Measurements from ENCODE around the gene AKT1S1. TPM values are rescaled to one million over a fixed set of nuclear protein-coding genes. Genes with fewer than 3 reads are reported as not detected.

AKT1S1 gene
- total and polyA plus RNA-seq, 2 of the 13 experiments (the other 11 are each of a cell fraction or from before 2014, with no cell fraction given): 13.5 to 27.8 TPM

DNA sequence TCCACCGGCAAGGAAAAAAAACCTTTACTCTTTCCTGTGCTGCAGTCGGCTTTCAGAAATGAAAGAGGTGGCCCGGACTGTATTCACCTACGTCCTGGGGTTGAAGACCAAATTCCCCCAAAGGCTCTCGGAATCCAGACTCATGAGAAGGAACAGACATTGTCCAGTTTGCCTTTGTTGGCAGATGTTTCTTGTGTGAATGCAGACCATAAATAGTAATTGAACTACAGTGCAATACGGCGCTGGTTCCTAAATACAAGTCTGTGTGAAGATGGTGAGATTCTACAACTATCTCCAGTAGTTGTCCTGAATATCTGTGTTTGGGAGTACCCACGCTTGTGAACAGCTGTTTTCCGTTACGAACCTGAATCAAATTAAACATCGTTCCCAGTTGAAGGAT lies 37.4 kb downstream of the AKT1S1 start:
- H3K4me2 ChIP-seq (ENCODE audit: low read depth, low read length): no peak overlapping the region
- H4K20me1 ChIP-seq (ENCODE audit: insufficient read depth, low read length): no peaks in the 10 kb centered on the region
- POLR2A ChIA-PET: no interaction called here
- H3K4me1 ChIP-seq (ENCODE audit: insufficient read depth, low read length): peaks cover 10% of the 10 kb centered on the region
- no TSS peak for BruUV-seq (replicated peaks)
- H3K9me3 ChIP-seq (ENCODE audit: low read length): no peaks in the 10 kb centered on the region
- H3K27ac ChIP-seq (ENCODE audit: extremely low read length, insufficient read depth, low read length): no peak overlapping the region
- FAIRE-seq: no peak
- no peak overlapping the region for H3K9ac ChIP-seq (ENCODE audit: insufficient read depth, low read depth, low read length)
- no peaks in the 10 kb centered on the region for H3K27me3 ChIP-seq (ENCODE audit: control insufficient read depth in 1 of 2, insufficient read depth in 2 of 2, low read length in 2 of 2)
- no peak overlapping the region for H2AFZ ChIP-seq (ENCODE audit: low read length)
- intact Hi-C loops (cut with micrococcal nuclease; ENCODE audit: unreplicated experiment) (no loop called here), in situ Hi-C loops (cut with HindIII; ENCODE audit: extremely low pct_ligation_motif_present, low pct_unique_long_range_greater_than_20kb) (no loop called here)
- H3K36me3 ChIP-seq (replicated peaks in 1 of 2; ENCODE audit: control insufficient read depth in 1 of 2, insufficient read depth in 2 of 2, low read length in 2 of 2): peaks cover 15 to 36% of the 10 kb centered on the region in 2 experiments; a peak in 4 of 5 replicates
- CTCF ChIA-PET (ENCODE audit: low intra/inter-chr PET ratio, low total read pairs): no interaction called here
- WGBS (ENCODE audit: low lambda C conversion rate): 96% methylated on average over 11 of the region's 11 CpGs
- H3K4me3 ChIP-seq (replicated peaks in 1 of 3; ENCODE audit: insufficient read depth in 1 of 3, low read depth in 2 of 3, low read length in 3 of 3): no peak overlapping the region
- H3K79me2 ChIP-seq (ENCODE audit: insufficient read depth, low read length): no peaks in the 10 kb centered on the region
- TF ChIP-seq BATF2 (CRISPR knock-in tag; IDR thresholded peaks at IDR 0.05): no peak
- TF ChIP-seq ARNT2 (CRISPR knock-in tag; IDR thresholded peaks at IDR 0.05; ENCODE audit: low read depth): no peak
- TF ChIP-seq, protein P1, sequence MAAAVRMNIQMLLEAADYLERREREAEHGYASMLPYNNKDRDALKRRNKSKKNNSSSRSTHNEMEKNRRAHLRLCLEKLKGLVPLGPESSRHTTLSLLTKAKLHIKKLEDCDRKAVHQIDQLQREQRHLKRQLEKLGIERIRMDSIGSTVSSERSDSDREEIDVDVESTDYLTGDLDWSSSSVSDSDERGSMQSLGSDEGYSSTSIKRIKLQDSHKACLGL (CRISPR knock-in tag; IDR thresholded peaks at IDR 0.05): no peak
- TF ChIP-seq ZNF232 (CRISPR knock-in tag; IDR thresholded peaks at IDR 0.05; ENCODE audit: borderline replicate concordance): no peak
- no peak for TF ChIP-seq ZNF572 (CRISPR knock-in tag; IDR thresholded peaks at IDR 0.05)
- TF ChIP-seq ZNF670 (CRISPR knock-in tag; IDR thresholded peaks at IDR 0.05; ENCODE audit: borderline replicate concordance): no peak
- no peak for TF ChIP-seq CENPX (CRISPR knock-in tag; IDR thresholded peaks at IDR 0.05)
- TF ChIP-seq RELA (CRISPR knock-in tag; IDR thresholded peaks at IDR 0.05): no peak
- TF ChIP-seq MXD3 (CRISPR knock-in tag; IDR thresholded peaks at IDR 0.05): no peak
- TF ChIP-seq POLR2G (IDR thresholded peaks at IDR 0.05; ENCODE audit: low read depth, low read length): no peak
- no peak for TF ChIP-seq ZFP90 (CRISPR knock-in tag; IDR thresholded peaks at IDR 0.05; ENCODE audit: borderline replicate concordance)
- TF ChIP-seq THYN1 (CRISPR knock-in tag; IDR thresholded peaks at IDR 0.05; ENCODE audit: borderline replicate concordance, low read depth): no peak
- TF ChIP-seq POGZ (CRISPR knock-in tag; IDR thresholded peaks at IDR 0.05): no peak
- TF ChIP-seq NCOR1 (IDR thresholded peaks at IDR 0.05; ENCODE audit: borderline replicate concordance, low read length): no peak
- TF ChIP-seq RARG (CRISPR knock-in tag; IDR thresholded peaks at IDR 0.05; ENCODE audit: low read depth): no peak
- DNase-seq (ENCODE audit: low spot score): no peak
- no peak for ATAC-seq
